Measurements from ENCODE around the gene SNX18. TPM values are rescaled to one million over a fixed set of nuclear protein-coding genes. Genes with fewer than 3 reads are reported as not detected.
A peak's percentile ranks its signal among the peaks of the same experiment; 100 is the strongest.

SNX18 gene
- total RNA-seq, 1 donor from 2014 or later, result 74.2 TPM

DNA sequence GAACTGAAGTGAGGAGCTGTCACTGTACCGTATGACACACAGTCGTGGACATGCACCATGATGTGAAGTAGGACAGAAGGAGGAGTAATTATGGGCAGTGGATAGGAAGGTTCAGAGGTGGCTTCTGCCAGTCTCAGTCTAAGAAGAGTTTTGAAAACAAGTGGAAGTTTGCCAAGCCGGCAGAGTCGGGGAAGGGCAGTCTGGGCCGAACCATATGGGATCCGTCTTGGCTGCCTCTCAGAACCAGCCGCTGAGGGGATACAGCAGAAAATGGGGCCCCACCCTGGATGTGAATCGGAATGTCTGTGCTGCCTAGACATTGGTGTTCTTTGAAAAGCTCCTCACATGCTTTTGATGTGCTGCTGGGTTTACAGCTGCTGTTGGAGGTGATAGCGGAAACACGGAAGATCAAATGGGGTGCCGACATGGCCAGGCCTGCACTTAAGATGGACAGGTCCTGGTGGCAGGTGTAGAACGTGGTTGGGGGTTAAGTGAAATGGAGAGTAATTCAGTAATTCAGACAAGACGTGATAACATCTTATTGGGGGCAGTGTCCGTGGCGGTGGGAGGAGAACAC lies 11.2 kb downstream of the SNX18 start:
- DNase-seq (ENCODE audit: low spot score), result no peak
- H3K36me3 Mint-ChIP-seq (ENCODE audit: low read depth), result peaks cover 2% of the 10 kb centered on the region
- H3K4me1 Mint-ChIP-seq (ENCODE audit: low read depth), result peaks cover 25% of the 10 kb centered on the region
- H3K9me3 Mint-ChIP-seq (ENCODE audit: low read depth), result no peaks in the 10 kb centered on the region
- TF ChIP-seq, protein P1, sequence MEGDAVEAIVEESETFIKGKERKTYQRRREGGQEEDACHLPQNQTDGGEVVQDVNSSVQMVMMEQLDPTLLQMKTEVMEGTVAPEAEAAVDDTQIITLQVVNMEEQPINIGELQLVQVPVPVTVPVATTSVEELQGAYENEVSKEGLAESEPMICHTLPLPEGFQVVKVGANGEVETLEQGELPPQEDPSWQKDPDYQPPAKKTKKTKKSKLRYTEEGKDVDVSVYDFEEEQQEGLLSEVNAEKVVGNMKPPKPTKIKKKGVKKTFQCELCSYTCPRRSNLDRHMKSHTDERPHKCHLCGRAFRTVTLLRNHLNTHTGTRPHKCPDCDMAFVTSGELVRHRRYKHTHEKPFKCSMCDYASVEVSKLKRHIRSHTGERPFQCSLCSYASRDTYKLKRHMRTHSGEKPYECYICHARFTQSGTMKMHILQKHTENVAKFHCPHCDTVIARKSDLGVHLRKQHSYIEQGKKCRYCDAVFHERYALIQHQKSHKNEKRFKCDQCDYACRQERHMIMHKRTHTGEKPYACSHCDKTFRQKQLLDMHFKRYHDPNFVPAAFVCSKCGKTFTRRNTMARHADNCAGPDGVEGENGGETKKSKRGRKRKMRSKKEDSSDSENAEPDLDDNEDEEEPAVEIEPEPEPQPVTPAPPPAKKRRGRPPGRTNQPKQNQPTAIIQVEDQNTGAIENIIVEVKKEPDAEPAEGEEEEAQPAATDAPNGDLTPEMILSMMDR (IDR thresholded peaks at IDR 0.05), result no peak
- H3K27me3 Mint-ChIP-seq (ENCODE audit: low read depth), result no peaks in the 10 kb centered on the region
- no peak overlapping the region for H3K27ac Mint-ChIP-seq (ENCODE audit: unreplicated experiment)
- H3K4me3 Mint-ChIP-seq (ENCODE audit: unreplicated experiment), result no peak overlapping the region

DNA sequence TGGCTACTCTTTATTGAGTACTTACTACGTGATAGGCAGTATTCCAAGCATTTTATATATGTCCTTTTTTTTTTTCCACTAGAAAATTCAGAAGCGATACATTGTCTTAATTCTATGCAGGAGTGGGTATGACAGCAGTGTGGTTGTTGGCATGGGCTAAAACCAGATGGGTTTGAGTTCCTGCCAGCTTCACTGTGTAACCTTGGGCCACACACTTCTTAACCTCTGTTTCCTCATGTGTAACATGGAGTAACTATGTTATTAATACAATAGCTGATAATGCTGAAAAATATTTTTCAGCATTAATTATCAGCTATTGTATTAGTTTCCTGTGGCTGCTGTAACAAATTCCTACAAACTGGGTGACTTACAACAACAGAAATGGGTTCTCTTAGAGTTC lies 12.0 kb downstream of the SNX18 start:
- Mint-ChIP-seq H3K9me3 (ENCODE audit: low read depth) (no peaks in the 10 kb centered on the region), H3K36me3 (ENCODE audit: low read depth) (peaks cover 2% of the 10 kb centered on the region), H3K27me3 (ENCODE audit: low read depth) (no peaks in the 10 kb centered on the region), H3K4me3 (ENCODE audit: unreplicated experiment) (no peak overlapping the region), H3K4me1 (ENCODE audit: low read depth) (peaks cover 34% of the 10 kb centered on the region), H3K27ac (ENCODE audit: unreplicated experiment) (no peak overlapping the region)
- no peak for DNase-seq (ENCODE audit: low spot score)
- TF ChIP-seq, protein P1 (IDR thresholded peaks at IDR 0.05), result no peak

DNA sequence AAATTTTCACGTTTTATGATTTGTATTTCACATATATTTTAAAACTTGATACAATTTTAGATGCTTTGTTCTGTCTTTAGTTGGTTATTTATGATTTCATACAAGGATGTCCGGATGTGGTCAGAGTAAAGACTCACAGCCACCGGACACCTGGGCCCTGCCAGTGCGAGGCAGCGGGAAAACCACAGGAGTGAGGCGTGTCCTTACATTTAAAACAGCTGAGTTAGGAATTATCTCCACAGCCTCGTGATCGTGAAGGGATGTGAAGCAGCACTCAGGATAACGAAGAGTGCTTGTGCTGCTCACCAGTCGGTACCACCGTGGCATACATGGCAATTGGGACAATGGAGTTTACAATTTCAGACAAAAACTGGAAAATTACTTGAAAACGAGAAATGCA lies 14.0 kb downstream of the SNX18 start:
- no peak for DNase-seq (ENCODE audit: low spot score)
- Mint-ChIP-seq H3K36me3 (ENCODE audit: low read depth) (peaks cover 2% of the 10 kb centered on the region), H3K27ac (ENCODE audit: unreplicated experiment) (peak overlapping the region; percentile 84), H3K4me3 (ENCODE audit: unreplicated experiment) (no peak overlapping the region), H3K9me3 (ENCODE audit: low read depth) (no peaks in the 10 kb centered on the region), H3K4me1 (ENCODE audit: low read depth) (peaks cover 43% of the 10 kb centered on the region), H3K27me3 (ENCODE audit: low read depth) (no peaks in the 10 kb centered on the region)
- TF ChIP-seq, protein P1 (IDR thresholded peaks at IDR 0.05), result no peak

DNA sequence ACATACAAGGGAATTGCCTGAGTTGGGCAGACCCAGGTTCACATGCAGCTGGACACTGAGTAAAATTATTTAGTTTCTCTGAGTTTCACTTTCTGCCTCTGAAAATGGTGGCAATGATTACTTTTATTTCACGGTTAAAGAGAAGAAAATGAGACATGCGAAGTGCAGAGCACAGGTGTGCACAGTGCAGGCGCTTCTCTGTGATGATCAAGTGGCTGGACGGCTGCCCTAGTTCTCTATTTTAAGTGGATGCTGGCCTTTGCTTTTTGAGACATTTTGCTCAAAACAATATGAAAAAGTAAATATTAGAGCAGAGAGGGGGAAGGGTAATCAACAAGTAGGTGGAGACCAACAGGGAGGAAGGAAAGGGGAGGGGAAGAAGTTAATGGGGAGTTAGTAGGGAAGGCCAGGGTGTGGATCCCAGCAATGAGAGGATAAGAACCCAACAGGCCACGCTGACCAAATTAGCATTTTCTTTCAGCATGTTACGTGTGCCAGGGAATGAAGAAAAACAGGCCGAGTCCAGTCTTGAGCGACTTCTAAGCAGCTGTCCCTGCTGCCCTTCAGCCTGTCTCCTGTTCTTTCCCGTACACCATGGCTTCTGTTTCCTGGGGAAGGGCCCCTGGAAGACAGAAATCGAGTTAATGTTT lies 16.1 kb downstream of the SNX18 start:
- Mint-ChIP-seq H3K4me1 (ENCODE audit: low read depth) (peaks cover 57% of the 10 kb centered on the region), H3K4me3 (ENCODE audit: unreplicated experiment) (peak overlapping the region; percentile 3), H3K27ac (ENCODE audit: unreplicated experiment) (peak overlapping the region; percentile 95), H3K27me3 (ENCODE audit: low read depth) (no peaks in the 10 kb centered on the region), H3K9me3 (ENCODE audit: low read depth) (no peaks in the 10 kb centered on the region), H3K36me3 (ENCODE audit: low read depth) (peaks cover 2% of the 10 kb centered on the region)
- no peak for DNase-seq (ENCODE audit: low spot score)
- TF ChIP-seq, protein P1 (IDR thresholded peaks at IDR 0.05), result no peak

DNA sequence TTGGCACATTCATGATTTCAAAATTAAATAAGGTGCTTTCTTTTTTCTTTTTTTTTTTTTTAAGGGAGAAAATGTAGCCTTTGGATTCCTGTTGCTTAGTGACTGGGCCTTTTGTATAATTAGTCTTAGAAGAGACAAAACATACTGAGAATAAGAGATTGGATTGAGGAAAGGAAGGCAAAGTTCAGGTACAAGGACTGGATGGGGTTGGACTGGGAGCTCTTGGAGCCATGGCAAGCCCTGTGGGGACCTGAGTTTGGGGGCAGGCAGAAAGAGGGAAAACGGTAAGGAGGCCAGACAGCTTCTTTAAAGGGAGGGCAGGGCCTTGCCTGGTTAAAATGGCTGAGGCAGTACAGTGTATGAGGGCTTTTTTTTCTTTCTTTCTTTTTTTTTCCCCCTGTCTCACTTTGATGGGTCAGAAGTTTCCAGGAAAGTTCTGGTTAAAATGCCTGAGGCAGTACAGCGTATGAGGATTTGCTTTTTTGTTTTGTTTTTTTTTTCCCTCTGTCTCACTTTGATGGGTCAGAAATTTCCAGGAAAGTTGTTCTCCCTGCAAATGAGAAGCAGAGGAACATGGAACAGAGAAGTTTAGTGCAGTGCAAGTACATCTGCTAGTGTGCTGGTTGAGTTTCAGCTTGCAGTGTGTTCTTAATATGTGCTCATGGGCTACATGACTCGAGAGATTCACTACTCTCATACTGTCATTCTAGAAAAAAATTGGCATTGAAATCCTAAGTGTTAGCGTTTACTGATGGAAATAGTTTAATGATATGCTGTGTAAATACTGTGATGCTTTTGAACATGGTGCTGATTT lies 16.8 kb downstream of the SNX18 start:
- Mint-ChIP-seq H3K36me3 (ENCODE audit: low read depth) (peaks cover 2% of the 10 kb centered on the region), H3K4me3 (ENCODE audit: unreplicated experiment) (peak overlapping the region; percentile 3), H3K27me3 (ENCODE audit: low read depth) (no peaks in the 10 kb centered on the region), H3K9me3 (ENCODE audit: low read depth) (no peaks in the 10 kb centered on the region), H3K27ac (ENCODE audit: unreplicated experiment) (peak overlapping the region; percentile 95), H3K4me1 (ENCODE audit: low read depth) (peaks cover 60% of the 10 kb centered on the region)
- no peak for DNase-seq (ENCODE audit: low spot score)
- TF ChIP-seq, protein P1 (IDR thresholded peaks at IDR 0.05), result no peak
